ENCODE measurements around the gene QPRT. TPM values are rescaled to one million over a fixed set of nuclear protein-coding genes. Genes with fewer than 3 reads are reported as not detected.

QPRT gene
- total RNA-seq, 1 experiment from 2014 or later, result 27.9 TPM

DNA sequence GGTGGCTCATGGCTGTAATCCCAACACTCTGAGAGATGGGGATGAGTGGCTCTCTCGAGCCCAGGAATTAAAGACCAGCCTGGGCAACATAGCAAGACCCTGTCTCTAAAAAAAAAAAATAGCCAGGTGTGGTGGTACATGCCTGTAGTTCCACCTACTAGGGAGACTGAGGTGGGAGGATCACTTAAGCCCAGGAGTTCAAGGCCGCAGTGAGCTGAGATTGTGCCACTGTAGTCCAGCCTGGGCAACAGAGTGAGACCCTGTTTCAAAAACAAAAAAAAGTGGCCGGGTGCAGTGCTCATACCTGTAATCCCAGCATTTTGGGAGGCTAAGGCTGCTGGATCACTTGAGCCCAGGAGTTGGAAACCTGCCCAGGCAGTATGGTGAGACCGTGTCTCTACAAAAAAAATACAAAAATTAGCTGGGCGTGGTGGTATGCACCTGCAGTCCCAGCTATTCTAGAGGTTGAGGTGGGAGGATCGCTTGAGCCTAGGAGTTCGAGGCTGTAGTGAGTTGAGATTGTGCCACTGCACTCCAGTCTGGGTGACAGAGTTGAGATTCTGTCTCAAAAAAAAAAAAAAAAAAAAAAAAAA lies 63.8 kb downstream of the QPRT start:
- no peak for ATAC-seq
- in situ Hi-C loops (cut with HindIII; ENCODE audit: low pct_unique_long_range_greater_than_20kb, low sequenced_read_pairs) (no loop called here), intact Hi-C loops (cut with micrococcal nuclease; ENCODE audit: unreplicated experiment) (no loop called here)
- CTCF ChIA-PET, result interaction anchor here (0.7 kb wide), 1 partner anchor 11 kb away, joined by 10 read pairs; no protein-coding TSS in a partner anchor
- H3K9me3 ChIP-seq (ENCODE audit: control insufficient read depth, insufficient read depth, low read depth, low read length), result no peaks in the 10 kb centered on the region
- H3K36me3 ChIP-seq (ENCODE audit: control insufficient read depth, insufficient read depth, low read length), result no peaks in the 10 kb centered on the region
- H3K27me3 ChIP-seq (ENCODE audit: control insufficient read depth, insufficient read depth, low read length), result no peaks in the 10 kb centered on the region
- H3K4me1 ChIP-seq (ENCODE audit: control insufficient read depth, insufficient read depth, low read length), result no peaks in the 10 kb centered on the region
- TF ChIP-seq POLR2AphosphoS5 (IDR thresholded peaks at IDR 0.05; ENCODE audit: low read depth, low read length) (no peak), SIN3A (IDR thresholded peaks at IDR 0.05; ENCODE audit: borderline replicate concordance, insufficient read depth, low read depth, low read length) (no peak), TCF7L2 (IDR thresholded peaks at IDR 0.05; ENCODE audit: low read depth, low read length) (no peak)
- TF ChIP-seq, protein P1, sequence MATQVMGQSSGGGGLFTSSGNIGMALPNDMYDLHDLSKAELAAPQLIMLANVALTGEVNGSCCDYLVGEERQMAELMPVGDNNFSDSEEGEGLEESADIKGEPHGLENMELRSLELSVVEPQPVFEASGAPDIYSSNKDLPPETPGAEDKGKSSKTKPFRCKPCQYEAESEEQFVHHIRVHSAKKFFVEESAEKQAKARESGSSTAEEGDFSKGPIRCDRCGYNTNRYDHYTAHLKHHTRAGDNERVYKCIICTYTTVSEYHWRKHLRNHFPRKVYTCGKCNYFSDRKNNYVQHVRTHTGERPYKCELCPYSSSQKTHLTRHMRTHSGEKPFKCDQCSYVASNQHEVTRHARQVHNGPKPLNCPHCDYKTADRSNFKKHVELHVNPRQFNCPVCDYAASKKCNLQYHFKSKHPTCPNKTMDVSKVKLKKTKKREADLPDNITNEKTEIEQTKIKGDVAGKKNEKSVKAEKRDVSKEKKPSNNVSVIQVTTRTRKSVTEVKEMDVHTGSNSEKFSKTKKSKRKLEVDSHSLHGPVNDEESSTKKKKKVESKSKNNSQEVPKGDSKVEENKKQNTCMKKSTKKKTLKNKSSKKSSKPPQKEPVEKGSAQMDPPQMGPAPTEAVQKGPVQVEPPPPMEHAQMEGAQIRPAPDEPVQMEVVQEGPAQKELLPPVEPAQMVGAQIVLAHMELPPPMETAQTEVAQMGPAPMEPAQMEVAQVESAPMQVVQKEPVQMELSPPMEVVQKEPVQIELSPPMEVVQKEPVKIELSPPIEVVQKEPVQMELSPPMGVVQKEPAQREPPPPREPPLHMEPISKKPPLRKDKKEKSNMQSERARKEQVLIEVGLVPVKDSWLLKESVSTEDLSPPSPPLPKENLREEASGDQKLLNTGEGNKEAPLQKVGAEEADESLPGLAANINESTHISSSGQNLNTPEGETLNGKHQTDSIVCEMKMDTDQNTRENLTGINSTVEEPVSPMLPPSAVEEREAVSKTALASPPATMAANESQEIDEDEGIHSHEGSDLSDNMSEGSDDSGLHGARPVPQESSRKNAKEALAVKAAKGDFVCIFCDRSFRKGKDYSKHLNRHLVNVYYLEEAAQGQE (IDR thresholded peaks at IDR 0.05; ENCODE audit: insufficient read depth in 1 of 2, low read depth in 2 of 2, low read length in 1 of 2), result no peak
- TF ChIP-seq, protein P2, sequence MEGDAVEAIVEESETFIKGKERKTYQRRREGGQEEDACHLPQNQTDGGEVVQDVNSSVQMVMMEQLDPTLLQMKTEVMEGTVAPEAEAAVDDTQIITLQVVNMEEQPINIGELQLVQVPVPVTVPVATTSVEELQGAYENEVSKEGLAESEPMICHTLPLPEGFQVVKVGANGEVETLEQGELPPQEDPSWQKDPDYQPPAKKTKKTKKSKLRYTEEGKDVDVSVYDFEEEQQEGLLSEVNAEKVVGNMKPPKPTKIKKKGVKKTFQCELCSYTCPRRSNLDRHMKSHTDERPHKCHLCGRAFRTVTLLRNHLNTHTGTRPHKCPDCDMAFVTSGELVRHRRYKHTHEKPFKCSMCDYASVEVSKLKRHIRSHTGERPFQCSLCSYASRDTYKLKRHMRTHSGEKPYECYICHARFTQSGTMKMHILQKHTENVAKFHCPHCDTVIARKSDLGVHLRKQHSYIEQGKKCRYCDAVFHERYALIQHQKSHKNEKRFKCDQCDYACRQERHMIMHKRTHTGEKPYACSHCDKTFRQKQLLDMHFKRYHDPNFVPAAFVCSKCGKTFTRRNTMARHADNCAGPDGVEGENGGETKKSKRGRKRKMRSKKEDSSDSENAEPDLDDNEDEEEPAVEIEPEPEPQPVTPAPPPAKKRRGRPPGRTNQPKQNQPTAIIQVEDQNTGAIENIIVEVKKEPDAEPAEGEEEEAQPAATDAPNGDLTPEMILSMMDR (IDR thresholded peaks at IDR 0.05), result no peak
- POLR2A ChIA-PET, result no interaction called here
- no peak overlapping the region for H3K4me3 ChIP-seq (ENCODE audit: low read depth in 2 of 2, low read length in 2 of 2)
- no peak for DNase-seq (ENCODE audit: low read depth, low spot score)
- H3K27ac ChIP-seq (ENCODE audit: low read length), result no peak overlapping the region
- BruUV-seq (replicated peaks), result no TSS peak

DNA sequence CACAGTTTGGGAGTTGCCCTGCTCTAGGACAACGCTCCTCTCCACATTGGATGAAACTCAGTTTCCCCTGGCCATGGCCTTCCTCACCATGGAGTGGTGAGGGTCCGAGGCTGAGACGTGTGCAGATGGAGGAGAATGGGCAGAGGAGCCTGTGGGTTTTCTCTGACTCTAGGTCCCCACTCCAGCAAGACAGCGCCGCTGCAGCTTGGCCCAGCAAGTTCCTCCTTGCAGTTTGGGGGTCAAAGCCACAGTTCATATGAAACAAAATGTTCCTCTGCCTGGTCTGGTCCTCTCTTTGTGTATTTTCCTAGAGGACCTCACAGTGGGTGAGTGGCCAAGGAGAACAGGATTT lies 64.5 kb downstream of the QPRT start:
- Histone ChIP-seq H3K27ac (ENCODE audit: low read length) (no peak overlapping the region), H3K36me3 (ENCODE audit: control insufficient read depth, insufficient read depth, low read length) (no peaks in the 10 kb centered on the region), H3K4me3 (ENCODE audit: low read depth in 2 of 2, low read length in 2 of 2) (no peak overlapping the region), H3K4me1 (ENCODE audit: control insufficient read depth, insufficient read depth, low read length) (no peaks in the 10 kb centered on the region), H3K9me3 (ENCODE audit: control insufficient read depth, insufficient read depth, low read depth, low read length) (no peaks in the 10 kb centered on the region), H3K27me3 (ENCODE audit: control insufficient read depth, insufficient read depth, low read length) (no peaks in the 10 kb centered on the region)
- ATAC-seq (no peak), DNase-seq (ENCODE audit: low read depth, low spot score) (no peak)
- TF ChIP-seq, protein P1 (IDR thresholded peaks at IDR 0.05; ENCODE audit: insufficient read depth in 1 of 2, low read depth in 2 of 2, low read length in 1 of 2), result no peak
- TF ChIP-seq TCF7L2 (IDR thresholded peaks at IDR 0.05; ENCODE audit: low read depth, low read length) (no peak), SIN3A (IDR thresholded peaks at IDR 0.05; ENCODE audit: borderline replicate concordance, insufficient read depth, low read depth, low read length) (no peak)
- in situ Hi-C loops (cut with HindIII; ENCODE audit: low pct_unique_long_range_greater_than_20kb, low sequenced_read_pairs) (no loop called here), intact Hi-C loops (cut with micrococcal nuclease; ENCODE audit: unreplicated experiment) (no loop called here)
- ChIA-PET POLR2A (no interaction called here), CTCF (interaction anchor here (0.7 kb wide), 1 partner anchor 11 kb away, joined by 10 read pairs; no protein-coding TSS in a partner anchor)
- BruUV-seq (replicated peaks), result no TSS peak
